Measurements from ENCODE around the gene TACC2. TPM values are rescaled to one million over a fixed set of nuclear protein-coding genes. Genes with fewer than 3 reads are reported as not detected.

The TACC2 gene
- total RNA-seq, 2 donors from 2014 or later = 107 to 113 TPM

GRCh38 chr10:122213766-122214165 is 224.8 kb downstream of the TACC2 start:
- DNase-seq (no peak), ATAC-seq (no peak)
- intact Hi-C loops (cut with DNase I, micrococcal nuclease) = no loop called here

- DNase-seq (no peak), ATAC-seq (no peak)
- intact Hi-C loops (cut with DNase I, micrococcal nuclease) = no loop called here
Observed at GRCh38 chr10:122216047-122216446, 227.1 kb downstream of the TACC2 start.

GRCh38 chr10:122219340-122219739 is 230.4 kb downstream of the TACC2 start:
- intact Hi-C loops (cut with DNase I, micrococcal nuclease) = no loop called here
- DNase-seq = no peak
- no peak for ATAC-seq

GRCh38 chr10:122220736-122221135 is 231.8 kb downstream of the TACC2 start:
- no peak for ATAC-seq
- intact Hi-C loops (cut with DNase I, micrococcal nuclease) = no loop called here
- no peak for DNase-seq

GRCh38 chr10:122221958-122222357 is 233.0 kb downstream of the TACC2 start:
- no peak for DNase-seq
- intact Hi-C loops (cut with DNase I, micrococcal nuclease) = no loop called here
- no peak for ATAC-seq

GRCh38 chr10:122222638-122223037 is 233.7 kb downstream of the TACC2 start:
- ATAC-seq (no peak), DNase-seq (no peak)
- intact Hi-C loops (cut with DNase I, micrococcal nuclease) = no loop called here

- DNase-seq (no peak), ATAC-seq (no peak)
- intact Hi-C loops (cut with DNase I, micrococcal nuclease) = no loop called here
Observed at GRCh38 chr10:122224159-122224558, 235.2 kb downstream of the TACC2 start.

- intact Hi-C loops (cut with DNase I, micrococcal nuclease) = no loop called here
- DNase-seq (no peak), ATAC-seq (no peak)
Observed at GRCh38 chr10:122225330-122225729, 236.4 kb downstream of the TACC2 start.

- intact Hi-C loops (cut with DNase I, micrococcal nuclease) = no loop called here
- ATAC-seq (no peak), DNase-seq (no peak)
Observed at GRCh38 chr10:122227754-122228153, 238.8 kb downstream of the TACC2 start.

- intact Hi-C loops (cut with DNase I, micrococcal nuclease) = no loop called here
- ATAC-seq (no peak), DNase-seq (no peak)
Observed at GRCh38 chr10:122229666-122230065, 240.7 kb downstream of the TACC2 start.

- intact Hi-C loops (cut with DNase I, micrococcal nuclease) = no loop called here
- ATAC-seq = no peak
- no peak for DNase-seq
Observed at GRCh38 chr10:122230222-122230621, 241.3 kb downstream of the TACC2 start.

- no peak for ATAC-seq
- intact Hi-C loops (cut with DNase I, micrococcal nuclease) = no loop called here
Observed at GRCh38 chr10:122232769-122233168, 243.8 kb downstream of the TACC2 start.

GRCh38 chr10:122233857-122234348 is 244.9 kb downstream of the TACC2 start:
- ATAC-seq = peak; percentile 10
- DNase-seq = no peak
- intact Hi-C loops (cut with DNase I, micrococcal nuclease) = no loop called here

More at GRCh38 chr10:122232769-122233168, 243.8 kb downstream of the TACC2 start:
- no peak for DNase-seq

- no peak for DNase-seq
- intact Hi-C loops (cut with DNase I, micrococcal nuclease) = no loop called here
- no peak for ATAC-seq
Observed at GRCh38 chr10:122234416-122234815, 245.5 kb downstream of the TACC2 start.

GRCh38 chr10:122236690-122237306 is 247.8 kb downstream of the TACC2 start:
- DNase-seq (no peak), ATAC-seq (no peak)
- intact Hi-C loops (cut with DNase I, micrococcal nuclease) = no loop called here

- intact Hi-C loops (cut with DNase I, micrococcal nuclease) = no loop called here
- peak; percentile 77 for ATAC-seq
- peak in 1 of 2 donors; percentile 9 for DNase-seq
Observed at GRCh38 chr10:122237331-122237990, 248.5 kb downstream of the TACC2 start.

- intact Hi-C loops (cut with DNase I, micrococcal nuclease) = no loop called here
- no peak for ATAC-seq
- DNase-seq = no peak
Observed at GRCh38 chr10:122239578-122240257, 250.8 kb downstream of the TACC2 start.

GRCh38 chr10:122240401-122240800 is 251.4 kb downstream of the TACC2 start:
- ATAC-seq = no peak
- intact Hi-C loops (cut with DNase I, micrococcal nuclease) = no loop called here

GRCh38 chr10:122241836-122242235 is 252.9 kb downstream of the TACC2 start:
- ATAC-seq (no peak), DNase-seq (no peak)
- intact Hi-C loops (cut with DNase I, micrococcal nuclease) = no loop called here

More at GRCh38 chr10:122240401-122240800, 251.4 kb downstream of the TACC2 start:
- no peak for DNase-seq

- ATAC-seq (no peak), DNase-seq (no peak)
- intact Hi-C loops (cut with DNase I, micrococcal nuclease) = no loop called here
Observed at GRCh38 chr10:122243550-122243949, 254.6 kb downstream of the TACC2 start.
